ENCODE results near the gene AUH.

Gene AUH

GRCh38 chr9:91348191-91348807, 13.4 kb downstream of the AUH start:
- no peak overlapping the region for H3K27ac ChIP-seq
- TF ChIP-seq CTCF (IDR thresholded peaks at IDR 0.05) (no peak), ZFX (IDR thresholded peaks at IDR 0.05; ENCODE audit: borderline replicate concordance) (no peak)

GRCh38 chr9:91347377-91347776, 14.3 kb downstream of the AUH start:
- TF ChIP-seq ZFX (IDR thresholded peaks at IDR 0.05; ENCODE audit: borderline replicate concordance) = no peak
- TF ChIP-seq CTCF (IDR thresholded peaks at IDR 0.05) = no peak
- H3K27ac ChIP-seq = no peak overlapping the region

GRCh38 chr9:91346644-91347043, 15.1 kb downstream of the AUH start:
- TF ChIP-seq CTCF (IDR thresholded peaks at IDR 0.05) (no peak), ZFX (IDR thresholded peaks at IDR 0.05; ENCODE audit: borderline replicate concordance) (no peak)
- no peak overlapping the region for H3K27ac ChIP-seq

GRCh38 chr9:91345978-91346377, 15.7 kb downstream of the AUH start:
- TF ChIP-seq CTCF (IDR thresholded peaks at IDR 0.05) (no peak), ZFX (IDR thresholded peaks at IDR 0.05; ENCODE audit: borderline replicate concordance) (no peak)
- no peak overlapping the region for H3K27ac ChIP-seq

- TF ChIP-seq ZFX (IDR thresholded peaks at IDR 0.05; ENCODE audit: borderline replicate concordance) (no peak), CTCF (IDR thresholded peaks at IDR 0.05) (no peak)
Measured at GRCh38 chr9:91342575-91342974, 19.1 kb downstream of the AUH start.

GRCh38 chr9:91341749-91342148, 20.0 kb downstream of the AUH start:
- H3K27ac ChIP-seq = no peak overlapping the region
- no peak for TF ChIP-seq ZFX (IDR thresholded peaks at IDR 0.05; ENCODE audit: borderline replicate concordance)
- no peak for TF ChIP-seq CTCF (IDR thresholded peaks at IDR 0.05)

More at GRCh38 chr9:91342575-91342974, 19.1 kb downstream of the AUH start:
- H3K27ac ChIP-seq = no peak overlapping the region

- TF ChIP-seq ZFX (IDR thresholded peaks at IDR 0.05; ENCODE audit: borderline replicate concordance) (no peak), CTCF (IDR thresholded peaks at IDR 0.05) (no peak)
- no peak overlapping the region for H3K27ac ChIP-seq
Measured at GRCh38 chr9:91341258-91341746, 20.4 kb downstream of the AUH start.

Data from 22Rv1 (cell line).